ENCODE measurements around the gene ACSBG1. TPM values are rescaled to one million over a fixed set of nuclear protein-coding genes. Genes with fewer than 3 reads are reported as not detected.

Gene ACSBG1
- total RNA-seq, 1 donor from 2014 or later, result 0.13 TPM

- Mint-ChIP-seq H3K4me1 (ENCODE audit: unreplicated experiment) (peaks cover 12% of the 10 kb centered on the region), H3K36me3 (ENCODE audit: low read depth, unreplicated experiment) (no peaks in the 10 kb centered on the region), H3K4me3 (ENCODE audit: unreplicated experiment) (no peak overlapping the region), H3K27ac (ENCODE audit: unreplicated experiment) (no peak overlapping the region), H3K27me3 (ENCODE audit: unreplicated experiment) (no peaks in the 10 kb centered on the region), H3K9me3 (ENCODE audit: unreplicated experiment) (no peaks in the 10 kb centered on the region)
- no peak for DNase-seq (ENCODE audit: low spot score)
- TF ChIP-seq, protein P1, sequence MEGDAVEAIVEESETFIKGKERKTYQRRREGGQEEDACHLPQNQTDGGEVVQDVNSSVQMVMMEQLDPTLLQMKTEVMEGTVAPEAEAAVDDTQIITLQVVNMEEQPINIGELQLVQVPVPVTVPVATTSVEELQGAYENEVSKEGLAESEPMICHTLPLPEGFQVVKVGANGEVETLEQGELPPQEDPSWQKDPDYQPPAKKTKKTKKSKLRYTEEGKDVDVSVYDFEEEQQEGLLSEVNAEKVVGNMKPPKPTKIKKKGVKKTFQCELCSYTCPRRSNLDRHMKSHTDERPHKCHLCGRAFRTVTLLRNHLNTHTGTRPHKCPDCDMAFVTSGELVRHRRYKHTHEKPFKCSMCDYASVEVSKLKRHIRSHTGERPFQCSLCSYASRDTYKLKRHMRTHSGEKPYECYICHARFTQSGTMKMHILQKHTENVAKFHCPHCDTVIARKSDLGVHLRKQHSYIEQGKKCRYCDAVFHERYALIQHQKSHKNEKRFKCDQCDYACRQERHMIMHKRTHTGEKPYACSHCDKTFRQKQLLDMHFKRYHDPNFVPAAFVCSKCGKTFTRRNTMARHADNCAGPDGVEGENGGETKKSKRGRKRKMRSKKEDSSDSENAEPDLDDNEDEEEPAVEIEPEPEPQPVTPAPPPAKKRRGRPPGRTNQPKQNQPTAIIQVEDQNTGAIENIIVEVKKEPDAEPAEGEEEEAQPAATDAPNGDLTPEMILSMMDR (IDR thresholded peaks at IDR 0.05; ENCODE audit: unreplicated experiment), result no peak
Measured at GRCh38 chr15:78206326-78207109, 27.8 kb downstream of the ACSBG1 start.

DNA sequence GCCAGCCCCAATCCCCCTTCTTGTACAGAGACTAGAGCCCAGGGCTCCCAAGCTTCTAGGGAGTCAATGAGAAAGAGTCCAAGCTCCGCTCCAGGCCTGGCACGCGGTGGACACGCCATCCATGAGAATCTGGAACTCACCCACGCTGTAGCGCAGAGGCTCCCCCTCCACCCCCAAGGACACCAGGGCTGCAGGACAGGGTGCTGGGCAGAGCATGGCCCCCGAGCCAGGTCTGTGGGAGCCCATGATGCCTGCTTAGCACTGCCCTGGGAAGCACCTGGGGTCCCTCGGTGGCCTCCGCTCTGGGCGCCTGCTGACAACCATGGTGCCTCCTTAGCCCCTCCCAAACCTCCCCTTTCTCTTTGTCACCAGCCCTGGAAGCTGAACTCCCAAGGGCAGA lies 28.5 kb downstream of the ACSBG1 start:
- no peak for DNase-seq (ENCODE audit: low spot score)
- no peak overlapping the region for H3K27ac Mint-ChIP-seq (ENCODE audit: unreplicated experiment)
- peaks cover 14% of the 10 kb centered on the region for H3K4me1 Mint-ChIP-seq (ENCODE audit: unreplicated experiment)
- H3K27me3 Mint-ChIP-seq (ENCODE audit: unreplicated experiment), result no peaks in the 10 kb centered on the region
- no peaks in the 10 kb centered on the region for H3K9me3 Mint-ChIP-seq (ENCODE audit: unreplicated experiment)
- H3K36me3 Mint-ChIP-seq (ENCODE audit: low read depth, unreplicated experiment), result no peaks in the 10 kb centered on the region
- TF ChIP-seq, protein P1 (IDR thresholded peaks at IDR 0.05; ENCODE audit: unreplicated experiment), result no peak
- no peak overlapping the region for H3K4me3 Mint-ChIP-seq (ENCODE audit: unreplicated experiment)

GRCh38 chr15:78205337-78205736 lies 29.0 kb downstream of the ACSBG1 start:
- Mint-ChIP-seq H3K27ac (ENCODE audit: unreplicated experiment) (no peak overlapping the region), H3K36me3 (ENCODE audit: low read depth, unreplicated experiment) (no peaks in the 10 kb centered on the region), H3K9me3 (ENCODE audit: unreplicated experiment) (no peaks in the 10 kb centered on the region), H3K4me3 (ENCODE audit: unreplicated experiment) (no peak overlapping the region), H3K4me1 (ENCODE audit: unreplicated experiment) (peaks cover 19% of the 10 kb centered on the region), H3K27me3 (ENCODE audit: unreplicated experiment) (no peaks in the 10 kb centered on the region)
- TF ChIP-seq, protein P1 (IDR thresholded peaks at IDR 0.05; ENCODE audit: unreplicated experiment), result no peak
- no peak for DNase-seq (ENCODE audit: low spot score)

DNA sequence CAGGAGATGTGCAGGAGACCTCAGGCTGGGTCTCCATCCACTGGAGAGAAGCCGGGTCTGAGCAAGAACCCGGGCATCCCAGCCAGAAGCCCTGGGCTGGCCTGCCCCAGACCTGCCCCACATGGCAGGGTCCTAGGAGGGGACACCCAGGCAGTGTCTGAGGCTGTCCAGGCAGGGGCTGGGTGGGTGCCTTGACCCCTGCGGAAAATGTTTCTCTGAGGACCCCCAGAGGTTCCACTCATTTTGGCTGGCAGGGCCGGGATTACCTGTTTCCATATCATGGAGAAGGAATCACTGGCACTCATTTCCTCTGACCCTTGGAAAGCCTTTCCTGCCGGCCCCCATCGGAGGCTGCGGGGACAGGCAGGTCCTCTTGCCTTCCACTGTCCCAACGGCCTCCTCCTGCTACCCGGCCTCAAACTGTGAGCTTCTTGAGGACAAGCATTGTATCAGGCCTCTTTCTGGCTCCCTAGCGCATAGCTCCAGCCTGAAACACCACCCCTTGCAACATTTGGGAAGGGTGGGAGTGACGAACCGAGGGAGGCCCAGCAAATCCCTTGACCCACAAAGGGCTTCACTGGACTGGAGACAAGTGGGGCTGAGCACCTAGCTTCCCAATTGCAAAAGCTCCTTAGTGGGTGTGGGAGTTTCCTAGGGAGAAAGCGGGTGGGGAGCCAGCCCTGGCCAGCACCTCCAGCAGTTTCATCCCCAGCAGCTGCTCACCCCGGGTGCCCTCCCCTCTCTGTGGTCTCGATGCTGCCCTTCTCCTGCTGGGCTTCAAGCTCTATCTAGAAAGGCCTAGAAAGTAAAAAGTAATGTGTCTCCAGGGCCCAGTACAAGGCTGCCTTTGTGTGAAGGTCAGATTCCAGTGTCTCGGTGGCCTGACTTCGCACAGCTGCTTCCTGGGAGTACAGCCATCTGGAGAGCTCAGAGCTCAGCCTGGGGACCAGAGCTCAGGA lies 29.7 kb downstream of the ACSBG1 start:
- TF ChIP-seq, protein P1 (IDR thresholded peaks at IDR 0.05; ENCODE audit: unreplicated experiment), result no peak
- Mint-ChIP-seq H3K27ac (ENCODE audit: unreplicated experiment) (no peak overlapping the region), H3K4me1 (ENCODE audit: unreplicated experiment) (peaks cover 25% of the 10 kb centered on the region), H3K36me3 (ENCODE audit: low read depth, unreplicated experiment) (no peaks in the 10 kb centered on the region), H3K4me3 (ENCODE audit: unreplicated experiment) (no peak overlapping the region), H3K27me3 (ENCODE audit: unreplicated experiment) (no peaks in the 10 kb centered on the region), H3K9me3 (ENCODE audit: unreplicated experiment) (no peaks in the 10 kb centered on the region)
- no peak for DNase-seq (ENCODE audit: low spot score)

All from endothelial cell (in vitro differentiated cells).